K562 (cell line): ENCODE results near the gene AP4E1. TPM values are rescaled to one million over a fixed set of nuclear protein-coding genes. Genes with fewer than 3 reads are reported as not detected.
A peak's percentile ranks its signal among the peaks of the same experiment; 100 is the strongest.

Experiments used
- ATF4 ChIP-seq: fragments of 450-650 bp; formaldehyde crosslinking; IDR thresholded peaks from 2 replicates; pipeline ENCODE4 v1.4.0; 2022; ENCODE audit warnings: mild to moderate bottlenecking, moderate library complexity
- CBX1 ChIP-seq: sonication (generic); IDR thresholded peaks from 2 replicates; pipeline ENCODE4 v1.6.1; 2016; ENCODE audit warnings: antibody characterized with exemption, low read depth, mild to moderate bottlenecking
- CHD2 ChIP-seq: IDR thresholded peaks from 2 replicates; pipeline ENCODE4 v1.6.1; 2011; ENCODE audit warnings: low read depth, low read length
- HMGXB4 ChIP-seq: sonication (generic); formaldehyde crosslinking; IDR thresholded peaks from 2 replicates; pipeline ENCODE4 v1.8.1; 2023; ENCODE audit warnings: mild to moderate bottlenecking, missing genetic modification reagents
- JUNB ChIP-seq: fragments of 450-650 bp; formaldehyde crosslinking; conservative IDR thresholded peaks from 2 replicates; pipeline ENCODE4 v1.4.0; 2020; ENCODE audit warnings: mild to moderate bottlenecking
- KDM5B ChIP-seq: fragments of 200-600 bp; sonication (generic); IDR thresholded peaks from 2 replicates; pipeline ENCODE4 v1.6.1; 2012; ENCODE audit warnings: low read depth, mild to moderate bottlenecking, moderate library complexity, low read length, control low read depth, inconsistent platforms; ENCODE audit not compliant: insufficient replicate concordance
- MTA1 ChIP-seq: fragments of 450-650 bp; IDR thresholded peaks from 2 replicates; pipeline ENCODE4 v1.6.1; 2017; ENCODE audit warnings: borderline replicate concordance
- NFXL1 ChIP-seq: fragments of 450-650 bp; formaldehyde crosslinking; IDR thresholded peaks from 2 replicates; pipeline ENCODE4 v1.4.0; 2021; ENCODE audit warnings: mild to moderate bottlenecking
- TCF3 ChIP-seq: sonication (generic); formaldehyde crosslinking; IDR thresholded peaks from 2 replicates; pipeline ENCODE4 v1.4.0; 2020; ENCODE audit warnings: mild to moderate bottlenecking, missing genetic modification reagents
- USF2 ChIP-seq: sonication (generic); formaldehyde crosslinking; IDR thresholded peaks from 2 replicates; pipeline ENCODE4 v1.5.0; 2020; ENCODE audit warnings: missing genetic modification reagents
- ZNF518B ChIP-seq: fragments of 250-450 bp; sonication (Bioruptor Pico); IDR thresholded peaks from 2 replicates; pipeline ENCODE4 v1.5.0; 2021; ENCODE audit warnings: mild to moderate bottlenecking, moderate library complexity
- ZNF586 ChIP-seq: fragments of 450-650 bp; formaldehyde crosslinking; conservative IDR thresholded peaks from 2 replicates; pipeline ENCODE4 v1.4.0; 2020; ENCODE audit warnings: mild to moderate bottlenecking, moderate library complexity
- ZNF592 ChIP-seq: fragments of 450-650 bp; IDR thresholded peaks from 2 replicates; pipeline ENCODE4 v1.6.1; 2017; ENCODE audit warnings: antibody characterized with exemption, mild to moderate bottlenecking
- ZNF695 ChIP-seq: fragments of 450-650 bp; formaldehyde crosslinking; IDR thresholded peaks from 2 replicates; pipeline ENCODE4 v1.4.0; 2020; ENCODE audit warnings: mild to moderate bottlenecking, moderate library complexity
- polyA plus RNA-seq, 8 experiments: library from polyadenylated mRNA; depleted of rRNA in 4 of 8; stranded (reverse) in 5 of 8; unstranded in 3 of 8; fragments of >200 nt; fragmentation: Nextera tagmentation in 2 of 8; fragmentation: Illumina TruSeq in 1 of 8; extraction: Ambion mirVana in 2 of 8; extraction: Trizol in 1 of 8; gene quantifications; 2 replicates each; pipeline versions ENCODE4 v1.2.1 to v1.2.3, GENCODE V29; 2011 to 2014; ENCODE audit warnings: inconsistent platforms in 1 of 8, missing spikeins in 1 of 8
- total RNA-seq, 7 experiments: library from RNA; depleted of rRNA in 6 of 7; stranded (reverse); fragments of >200 nt in 6 of 7; fragmentation: Illumina TruSeq in 2 of 7; extraction: Trizol in 2 of 7; gene quantifications; 2 replicates each; pipeline versions ENCODE4 v1.2.1 to v1.2.3, GENCODE V29; 2011 to 2021; ENCODE audit warnings: low replicate concordance in 1 of 7

The AP4E1 gene
- total and polyA plus RNA-seq, 9 of the 15 experiments (the other 6 are each of a cell fraction or from before 2014, with no cell fraction given) = 1.3 to 11.5 (median 4.4) TPM

GRCh38 chr15:50908209-50909009, at the start of gene AP4E1 (continued):
- TF ChIP-seq HMGXB4 (CRISPR knock-in tag) = peak; percentile 78; the same call in 1 of the 2 replicates
- no peak for TF ChIP-seq ZNF586 (CRISPR knock-in tag)
- no peak for TF ChIP-seq USF2 (CRISPR knock-in tag)
- no peak for TF ChIP-seq KDM5B
- TF ChIP-seq ZNF695 (CRISPR knock-in tag) = no peak
- TF ChIP-seq CHD2 = peak; percentile 92
- TF ChIP-seq ZNF518B (CRISPR knock-in tag) = no peak
- TF ChIP-seq CBX1 = peak; percentile 84; the same call in 1 of the 2 replicates
- TF ChIP-seq ZNF592 = 0 out of 2 replicates have a peak, but pooled peaks have one; percentile 42
- 0 out of 2 replicates have a peak, but pooled peaks have one; percentile 39 for TF ChIP-seq MTA1
- no peak for TF ChIP-seq JUNB (CRISPR knock-in tag)
- TF ChIP-seq NFXL1 (CRISPR knock-in tag) = no peak
- no peak for TF ChIP-seq ATF4 (CRISPR knock-in tag)
- no peak; the same call in 1 of the 2 replicates for TF ChIP-seq TCF3
